Measurements from ENCODE around the gene FNBP1. TPM values are rescaled to one million over a fixed set of nuclear protein-coding genes. Genes with fewer than 3 reads are reported as not detected.

FNBP1 gene
- total RNA-seq, 1 donor from 2014 or later, result 22.6 TPM

DNA sequence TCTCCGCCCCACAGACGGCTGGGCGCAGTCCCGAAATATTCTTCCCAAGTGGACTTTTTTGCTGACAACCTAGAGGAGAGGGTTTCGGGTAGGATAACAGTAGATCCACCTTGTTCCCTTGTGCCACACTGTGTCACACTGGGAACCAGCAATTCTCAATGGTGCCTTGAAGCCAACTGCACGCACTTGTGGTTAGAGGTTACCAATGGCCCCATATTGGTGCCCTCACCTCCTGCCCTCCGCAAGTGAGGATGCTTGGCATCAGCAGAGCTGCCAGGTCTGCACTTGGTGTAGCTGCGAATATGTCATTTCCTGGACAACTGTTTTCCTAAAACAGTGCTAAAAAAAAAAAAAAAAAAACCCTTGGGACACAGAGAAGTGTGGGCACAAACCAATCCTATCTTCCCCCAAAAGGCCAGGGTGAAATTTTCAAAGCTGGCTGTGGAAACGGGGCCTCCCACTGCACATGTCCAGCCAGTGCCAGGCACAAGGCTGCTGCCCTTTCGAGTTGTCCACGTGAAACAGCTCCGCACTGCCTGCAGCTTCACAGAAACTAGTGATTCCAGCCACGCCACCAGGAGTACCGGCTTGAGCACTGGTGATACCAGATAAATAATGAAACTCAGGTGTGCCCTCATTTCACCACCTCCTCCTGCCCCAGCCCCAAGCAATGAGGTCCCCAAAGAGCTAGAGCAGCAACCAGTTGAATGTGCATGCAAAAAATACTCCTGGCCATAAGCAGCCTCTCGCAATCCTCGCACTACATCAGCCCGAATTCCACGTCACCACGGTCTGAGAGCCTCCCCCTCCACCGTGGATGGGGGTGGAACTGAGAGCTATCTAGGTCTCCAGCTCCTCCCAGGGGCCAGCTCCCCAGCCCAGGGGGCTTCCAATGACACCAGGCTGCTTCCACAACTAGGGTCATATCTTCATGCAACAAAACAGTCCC is 156.5 kb downstream of the FNBP1 start:
- intact Hi-C loops (cut with DNase I), result loop anchor here (5.0 kb wide), 2 partner anchors 76 to 351 kb away; no protein-coding TSS in a partner anchor
- DNase-seq (ENCODE audit: low spot score), result no peak

DNA sequence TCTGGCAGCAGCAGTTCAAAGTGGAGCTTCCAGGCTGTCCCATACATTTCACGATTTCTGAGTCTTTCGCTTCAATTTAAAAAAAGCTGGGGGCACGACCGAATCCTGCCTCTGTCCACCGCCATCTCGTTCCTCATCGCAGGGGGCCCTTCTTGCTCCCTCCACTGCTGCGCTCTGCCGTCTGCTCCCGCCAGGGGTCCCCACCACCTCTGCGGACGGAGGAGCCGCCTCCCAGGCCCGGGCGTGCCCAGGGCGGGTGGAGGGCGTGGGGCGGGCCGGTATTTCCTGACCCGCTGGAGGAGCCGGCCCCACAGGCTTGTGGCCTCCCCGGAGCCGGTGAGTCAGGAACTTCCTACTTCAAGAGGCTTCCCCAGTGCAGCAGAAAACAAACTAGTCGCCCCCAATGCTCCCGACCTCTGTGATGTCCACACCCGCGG is 157.3 kb downstream of the FNBP1 start:
- DNase-seq (ENCODE audit: low spot score), result peak; percentile 97
- intact Hi-C loops (cut with DNase I), result loop anchor here (2.0 to 5.0 kb wide), 4 partner anchors 77 to 352 kb away; partner anchors contain the start of gene FNBP1

DNA sequence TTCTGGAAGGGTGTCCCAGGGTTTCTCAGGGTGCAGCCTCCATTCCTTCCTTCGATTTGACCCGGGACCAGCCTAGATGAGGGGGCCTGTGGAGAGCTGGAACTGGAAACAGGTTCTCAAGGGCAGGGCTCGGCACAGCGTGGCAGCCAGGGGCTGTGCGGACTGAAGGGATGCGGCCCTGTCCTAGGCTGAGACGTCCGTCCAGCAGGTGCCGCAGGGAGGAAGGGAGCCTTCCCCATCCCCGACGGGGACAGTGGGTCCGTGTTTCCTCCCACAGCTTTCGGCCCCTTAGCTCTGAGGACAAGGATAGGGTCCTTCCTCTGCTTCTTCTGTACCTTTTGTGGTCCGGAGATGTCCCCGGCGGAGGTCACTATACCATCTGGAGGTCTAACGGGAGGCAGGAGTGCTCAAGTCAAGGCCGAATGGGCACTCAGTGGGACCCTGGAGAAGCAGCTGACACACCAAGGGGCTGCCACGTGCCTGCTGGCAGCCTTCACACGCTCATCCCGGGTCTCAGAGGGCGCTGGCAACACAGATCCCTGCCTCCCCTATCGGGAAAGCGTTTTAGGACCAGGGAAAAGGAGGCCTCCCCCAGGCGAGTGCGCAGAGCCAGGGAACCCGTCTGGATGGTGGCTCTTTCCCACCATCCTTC is 157.8 kb downstream of the FNBP1 start:
- no peak for DNase-seq (ENCODE audit: low spot score)
- intact Hi-C loops (cut with DNase I), result loop anchor here (2.0 to 5.0 kb wide), 4 partner anchors 77 to 352 kb away; partner anchors contain the start of gene FNBP1

DNA sequence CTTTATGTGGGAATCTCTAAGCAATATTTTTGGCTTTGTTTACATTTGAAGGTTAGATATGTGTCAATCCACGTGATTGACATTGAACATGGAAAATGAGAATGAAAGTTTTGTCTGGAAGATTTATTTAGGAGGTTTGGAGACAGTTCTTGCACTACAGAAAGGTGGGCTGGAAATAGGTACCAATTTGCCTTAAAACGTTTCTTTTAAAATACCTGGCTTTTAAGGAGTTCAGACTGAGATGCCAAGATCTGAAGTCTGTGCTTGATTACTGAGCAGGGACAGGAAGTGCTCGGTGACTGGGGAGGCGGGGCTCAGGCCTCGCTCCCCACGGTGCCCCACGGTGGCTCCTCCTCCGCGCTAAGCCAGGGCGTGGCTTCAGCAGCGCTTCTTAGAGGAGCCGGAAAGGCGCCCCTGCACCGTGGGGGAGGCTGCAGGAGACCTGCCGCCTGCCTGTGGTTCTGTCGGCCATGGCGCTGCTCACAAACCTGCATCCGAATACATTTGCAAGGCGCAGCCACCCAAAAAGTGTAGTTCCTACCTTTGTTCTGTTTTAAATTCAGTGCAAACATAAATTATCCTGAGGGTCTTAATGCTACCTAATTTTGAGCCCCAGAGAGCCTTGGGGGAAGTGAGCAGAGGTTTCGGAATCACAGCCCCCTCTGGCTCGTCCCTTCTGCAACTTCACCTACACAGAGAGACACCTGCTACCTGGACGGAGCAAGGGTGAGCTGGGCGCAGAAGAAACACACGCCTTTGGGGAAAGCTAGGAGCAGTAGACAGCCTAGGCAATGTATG is 158.6 kb downstream of the FNBP1 start:
- intact Hi-C loops (cut with DNase I), result loop anchor here (2.0 to 5.0 kb wide), 4 partner anchors 78 to 353 kb away; partner anchors contain the start of gene FNBP1
- DNase-seq (ENCODE audit: low spot score), result peak; percentile 95

DNA sequence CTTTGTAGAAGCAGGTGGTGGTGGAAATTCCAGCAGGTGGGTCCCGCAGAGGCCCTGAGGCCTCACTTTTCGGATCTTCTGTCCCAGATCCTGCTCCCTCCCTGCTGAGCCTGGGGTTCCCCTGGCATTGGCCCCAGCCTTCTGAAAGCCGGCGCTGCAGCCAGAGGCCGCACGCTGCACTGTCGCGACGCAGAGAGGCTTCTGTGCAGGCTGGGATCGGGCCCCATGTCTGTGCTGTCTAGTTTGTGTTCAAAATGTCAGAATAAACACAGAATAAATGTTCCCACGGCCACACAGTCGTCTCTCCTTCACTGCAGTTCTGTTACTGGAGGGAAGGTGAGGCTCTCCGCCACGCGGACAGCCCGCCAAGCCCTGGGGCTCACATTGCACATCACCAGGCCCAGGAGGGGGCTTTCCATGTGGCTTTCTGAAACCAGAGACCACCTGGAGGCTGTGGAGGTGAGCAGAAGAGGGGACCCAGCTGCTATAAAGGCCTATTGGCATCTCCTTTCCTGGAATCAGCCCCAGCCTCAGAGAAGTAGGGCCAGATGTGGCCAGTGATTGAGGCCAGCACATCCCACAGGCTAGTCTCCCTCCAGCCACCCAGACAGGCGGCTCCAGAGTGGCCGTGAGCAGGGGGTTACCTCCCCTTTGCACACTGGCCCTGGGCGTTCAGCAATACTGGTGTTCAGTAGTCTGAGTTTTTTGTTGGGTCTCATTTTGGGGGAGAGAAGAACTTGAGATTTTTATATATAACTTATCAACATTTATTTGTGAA is 161.3 kb downstream of the FNBP1 start:
- DNase-seq (ENCODE audit: low spot score), result no peak
- intact Hi-C loops (cut with DNase I), result no loop called here

DNA sequence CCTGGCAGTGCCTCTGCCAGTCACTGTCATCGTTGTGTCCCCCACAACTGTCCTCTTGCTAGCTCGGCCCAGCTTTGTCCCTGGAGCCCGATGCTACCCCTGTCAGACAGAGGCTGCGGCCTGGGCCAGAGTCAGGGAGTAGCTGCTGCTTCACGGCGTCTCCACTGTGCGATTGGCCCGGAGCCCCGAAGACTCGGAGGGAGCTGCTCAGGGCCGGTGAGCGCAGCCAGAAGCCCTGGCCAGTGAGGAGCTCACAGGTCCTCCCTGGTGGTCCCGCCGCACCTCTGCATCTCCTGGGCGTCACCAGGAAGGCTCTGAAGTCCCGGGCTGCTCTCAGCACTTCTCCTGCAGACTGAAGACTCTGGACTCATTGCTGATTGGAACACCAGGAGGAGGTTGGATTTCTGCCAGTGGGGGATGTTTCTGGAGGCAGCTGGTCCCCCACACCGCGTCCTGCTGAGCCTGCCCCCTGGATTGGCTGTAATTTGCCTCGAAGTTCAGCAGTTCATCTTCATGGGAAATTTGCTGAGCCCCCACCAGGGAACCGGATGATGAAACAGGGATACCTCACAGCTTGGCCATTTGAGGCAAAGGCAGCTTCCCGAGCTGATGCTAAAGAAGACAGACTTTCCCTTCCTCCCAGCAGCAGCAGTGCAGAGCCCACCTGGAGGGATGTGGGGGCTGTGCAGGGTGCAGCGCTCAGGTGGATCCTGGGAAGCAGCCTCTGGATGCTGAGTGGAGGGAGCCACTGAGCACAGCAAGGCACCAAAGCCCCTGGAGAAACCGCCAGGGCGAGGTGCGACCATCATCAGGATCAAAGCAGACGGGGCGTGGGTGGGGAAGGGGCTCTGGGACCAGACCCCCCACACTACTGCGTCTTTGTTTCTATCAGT is 162.1 kb downstream of the FNBP1 start:
- no peak for DNase-seq (ENCODE audit: low spot score)
- intact Hi-C loops (cut with DNase I), result no loop called here

DNA sequence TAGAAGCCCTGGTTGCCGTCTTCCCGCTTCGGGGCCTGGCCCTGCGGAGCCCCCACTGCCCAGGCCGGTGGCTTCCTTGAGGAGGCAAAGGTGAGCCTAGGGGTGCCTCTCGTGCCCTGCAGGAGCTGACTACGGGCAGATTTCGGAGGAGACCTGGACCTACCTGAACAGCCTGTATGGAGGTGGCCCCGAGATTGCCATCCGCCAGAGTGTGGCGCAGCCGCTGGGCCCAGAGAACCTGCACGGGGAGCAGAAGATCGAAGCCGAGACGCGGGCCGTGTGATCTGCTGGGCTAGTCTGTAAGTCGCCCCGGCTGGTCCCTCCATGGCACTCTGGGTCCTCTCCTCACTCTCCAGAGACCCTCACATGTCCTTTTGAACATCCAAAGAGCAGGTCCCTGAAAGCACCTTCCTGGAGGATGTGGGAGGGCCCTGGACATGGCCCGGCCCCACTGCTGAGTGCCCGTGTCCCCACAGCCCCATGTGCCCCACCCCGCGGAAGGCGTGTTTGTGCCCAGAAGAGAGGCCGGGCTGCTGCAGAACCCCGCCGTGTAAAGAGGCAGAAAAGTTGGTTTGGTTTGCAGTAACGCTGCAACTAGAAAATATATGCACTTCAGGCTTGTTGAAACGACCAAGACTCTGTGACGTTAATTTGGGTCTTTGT is 162.9 kb downstream of the FNBP1 start:
- no peak for DNase-seq (ENCODE audit: low spot score)
- intact Hi-C loops (cut with DNase I), result no loop called here

DNA sequence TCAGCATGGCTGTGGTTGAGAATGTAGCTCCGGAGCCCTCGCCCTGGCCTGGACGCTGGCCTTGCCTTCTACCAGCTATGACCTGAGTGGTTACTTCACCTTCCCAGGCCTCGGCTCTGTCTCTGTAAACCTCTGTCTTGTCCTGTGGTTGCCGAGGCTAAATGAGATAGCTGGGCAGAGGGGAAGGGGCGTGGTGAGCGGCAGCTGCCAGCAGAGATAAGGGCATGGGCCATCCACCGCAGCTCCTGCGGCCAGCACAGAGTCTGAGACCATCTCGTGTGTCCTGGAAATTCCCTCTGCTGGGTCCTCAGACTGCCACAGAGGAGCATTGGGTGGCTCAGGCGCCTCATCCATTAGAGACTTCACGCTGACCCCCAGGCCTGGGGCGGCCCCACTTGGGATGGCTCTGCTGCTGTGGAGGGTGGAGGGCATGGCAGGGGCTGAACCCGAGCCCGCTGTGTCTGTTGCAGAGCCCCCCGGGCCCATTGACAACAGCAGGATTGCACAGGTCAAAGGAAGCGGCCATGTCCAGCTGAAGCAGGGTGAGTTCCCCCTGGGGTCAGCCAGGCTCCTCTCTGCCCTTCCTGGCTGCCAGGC is 163.8 kb downstream of the FNBP1 start:
- no peak for DNase-seq (ENCODE audit: low spot score)
- intact Hi-C loops (cut with DNase I), result no loop called here

DNA sequence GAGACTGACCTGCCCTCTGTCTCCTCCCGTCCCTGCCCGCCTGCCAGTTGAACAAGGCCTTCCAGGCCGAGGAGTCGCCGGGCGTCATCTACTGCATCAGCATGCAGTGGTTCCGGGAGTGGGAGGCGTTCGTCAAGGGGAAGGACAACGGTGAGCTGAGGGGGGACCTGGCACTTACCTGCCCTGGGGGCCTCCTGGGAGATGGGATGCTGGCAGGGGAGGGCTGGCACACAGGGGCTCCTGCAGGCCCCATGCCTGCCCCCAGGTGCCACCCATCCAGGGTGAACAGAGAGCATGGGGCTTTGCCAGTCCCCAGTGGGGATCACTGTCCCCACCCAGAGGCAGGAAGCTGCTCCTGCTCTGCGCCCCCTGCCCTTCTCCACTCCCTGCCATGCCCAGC is 164.7 kb downstream of the FNBP1 start:
- intact Hi-C loops (cut with DNase I), result no loop called here
- DNase-seq (ENCODE audit: low spot score), result no peak

DNA sequence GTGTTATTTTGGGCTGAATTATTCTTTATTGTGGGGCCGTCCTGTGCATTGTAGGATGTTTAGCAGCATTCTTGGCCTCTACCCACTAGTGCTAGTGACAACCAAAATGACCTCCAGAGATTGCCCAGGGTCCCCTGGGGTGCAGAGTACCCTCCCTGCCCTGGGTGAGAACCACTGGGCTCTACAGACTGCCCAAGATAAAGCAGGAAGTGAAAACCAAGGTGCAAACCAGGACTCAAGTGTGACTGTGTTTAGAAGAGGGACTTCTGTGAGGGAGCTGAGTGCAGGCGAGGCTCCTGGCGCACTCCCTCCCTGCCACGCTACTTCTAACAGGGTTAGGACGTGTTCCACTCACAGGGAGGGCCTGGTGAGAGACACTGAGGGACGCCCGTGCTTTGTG is 166.2 kb downstream of the FNBP1 start:
- intact Hi-C loops (cut with DNase I), result no loop called here
- no peak for DNase-seq (ENCODE audit: low spot score)

DNA sequence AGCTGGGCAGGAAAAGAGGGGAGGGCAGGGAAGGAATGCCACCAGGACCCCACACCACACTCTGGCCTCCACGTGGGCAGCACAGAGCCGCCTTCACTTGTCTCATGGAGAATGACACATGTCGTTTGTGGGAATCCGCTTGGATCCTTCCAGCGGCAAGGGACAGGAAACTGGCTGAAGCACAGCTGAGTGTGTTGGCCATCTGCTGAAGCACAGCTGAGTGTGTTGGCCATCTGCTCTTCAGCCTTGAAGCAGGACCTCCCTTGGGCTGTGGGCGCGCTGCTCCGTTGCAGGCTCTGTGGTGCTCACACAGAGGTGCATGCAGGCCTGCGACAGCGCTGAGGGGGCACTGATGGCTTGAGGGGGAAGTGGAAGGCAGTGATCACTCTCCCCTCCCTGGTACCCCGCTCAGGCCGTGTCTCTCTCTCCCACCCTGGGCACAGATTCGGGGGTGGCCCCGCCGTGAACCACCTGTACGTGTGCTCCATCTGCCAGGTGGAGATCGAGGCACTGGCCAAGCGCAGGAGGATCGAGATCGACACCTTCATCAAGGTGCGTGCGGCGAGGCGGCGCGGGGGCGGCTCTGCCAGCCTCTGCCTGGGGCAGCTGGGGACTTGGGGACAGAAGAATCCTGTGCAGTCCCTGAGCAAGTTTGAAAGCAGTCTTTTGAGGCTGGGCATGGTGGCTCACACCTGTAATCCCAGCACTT is 167.1 kb downstream of the FNBP1 start:
- DNase-seq (ENCODE audit: low spot score), result no peak
- intact Hi-C loops (cut with DNase I), result no loop called here

DNA sequence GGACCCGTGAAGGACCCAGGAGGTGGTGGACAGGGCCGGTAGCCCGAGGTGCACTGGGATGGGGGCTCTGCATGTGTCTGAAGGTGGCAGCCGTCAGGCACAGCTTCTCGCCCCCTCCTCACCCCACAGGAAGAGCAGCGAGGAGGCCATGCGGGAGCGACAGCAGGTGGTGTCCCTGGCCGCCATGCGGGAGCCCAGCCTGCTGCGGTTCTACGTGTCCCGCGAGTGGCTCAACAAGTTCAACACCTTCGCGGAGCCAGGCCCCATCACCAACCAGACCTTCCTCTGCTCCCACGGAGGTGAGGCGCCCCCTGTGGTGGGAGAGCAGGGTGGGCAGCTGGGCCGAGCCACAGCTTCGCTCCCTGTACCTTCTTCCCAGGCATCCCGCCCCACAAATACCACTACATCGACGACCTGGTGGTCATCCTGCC is 167.8 kb downstream of the FNBP1 start:
- intact Hi-C loops (cut with DNase I), result no loop called here
- no peak for DNase-seq (ENCODE audit: low spot score)

DNA sequence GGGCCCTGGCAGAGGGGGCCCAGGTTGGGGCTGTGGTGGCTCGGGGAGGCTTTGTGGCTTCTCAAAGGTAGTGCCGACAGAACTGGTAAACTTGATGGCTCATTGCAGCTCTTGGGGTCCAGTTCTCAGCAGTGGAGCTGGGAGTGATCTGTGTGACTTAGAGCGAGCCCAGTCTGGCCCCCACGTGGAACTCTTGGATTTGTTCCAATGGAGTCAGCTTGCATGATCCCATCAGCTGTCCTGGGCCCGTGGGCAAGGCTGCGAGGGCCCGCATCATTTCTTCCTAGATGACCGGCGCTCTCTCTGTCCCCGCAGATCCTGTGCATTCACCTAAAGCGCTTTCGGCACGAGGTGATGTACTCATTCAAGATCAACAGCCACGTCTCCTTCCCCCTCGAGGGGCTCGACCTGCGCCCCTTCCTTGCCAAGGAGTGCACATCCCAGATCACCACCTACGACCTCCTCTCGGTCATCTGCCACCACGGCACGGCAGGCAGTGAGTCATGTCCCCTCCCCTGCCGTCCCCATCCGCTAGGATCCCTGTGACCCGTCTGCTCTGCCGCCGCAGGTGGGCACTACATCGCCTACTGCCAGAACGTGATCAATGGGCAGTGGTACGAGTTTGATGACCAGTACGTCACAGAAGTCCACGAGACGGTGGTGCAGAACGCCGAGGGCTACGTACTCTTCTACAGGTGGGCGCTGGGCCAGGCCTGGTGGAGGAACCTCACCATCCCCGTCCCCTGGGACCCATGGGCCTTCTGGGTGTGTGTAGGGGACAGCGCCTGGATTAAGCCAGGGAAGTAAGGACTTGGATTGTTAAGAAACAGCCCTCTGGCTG is 168.5 kb downstream of the FNBP1 start:
- intact Hi-C loops (cut with DNase I), result no loop called here
- no peak for DNase-seq (ENCODE audit: low spot score)

DNA sequence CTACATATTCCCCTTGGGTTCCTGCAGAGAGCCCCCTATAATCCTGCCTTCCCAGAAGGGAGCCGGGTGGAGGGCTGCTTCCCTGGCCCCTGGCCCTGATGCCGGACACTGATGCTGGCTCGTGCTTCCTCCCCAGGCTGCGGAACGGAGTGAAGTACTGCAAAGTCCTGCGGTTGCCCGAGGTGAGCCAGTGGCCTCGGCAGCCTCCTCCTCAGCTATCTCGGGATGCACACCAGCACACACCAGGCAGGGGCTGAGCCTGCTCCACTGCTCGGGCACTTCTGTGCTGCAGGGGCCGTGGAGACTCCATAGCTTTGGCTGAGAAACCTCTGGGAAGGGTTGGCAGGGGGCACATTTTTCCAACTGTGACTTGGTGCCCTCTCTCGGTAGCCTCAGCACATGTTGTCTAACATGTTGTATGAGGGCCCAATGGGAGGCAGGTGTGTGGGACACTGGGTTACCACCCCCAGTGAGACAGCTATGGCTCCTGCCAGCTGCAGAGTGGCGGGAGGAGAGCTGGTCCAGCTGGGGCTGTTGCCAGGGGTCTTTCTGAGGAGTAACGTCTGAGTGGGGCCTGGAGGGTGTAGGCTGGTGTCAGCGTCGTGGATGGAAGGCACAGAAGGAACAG is 169.3 kb downstream of the FNBP1 start:
- no peak for DNase-seq (ENCODE audit: low spot score)
- intact Hi-C loops (cut with DNase I), result no loop called here

DNA sequence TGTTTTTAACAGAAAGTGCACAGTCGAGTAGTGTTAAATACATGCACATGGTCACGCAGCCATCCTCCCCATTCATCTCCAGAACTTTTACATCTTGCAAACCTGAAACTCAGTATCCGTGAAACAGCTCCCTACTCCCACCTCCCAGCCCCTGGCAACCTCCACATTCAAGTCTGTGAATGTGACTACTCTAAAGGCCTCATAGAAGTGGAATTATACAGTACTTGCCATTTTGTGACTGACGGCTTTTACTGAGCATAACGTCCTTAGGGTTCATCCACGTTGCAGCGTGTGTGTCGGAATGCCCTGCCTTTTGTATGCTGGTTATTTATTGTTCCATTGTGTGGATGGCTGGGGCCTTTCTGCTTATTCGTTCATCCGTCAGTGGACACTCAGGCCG is 171.9 kb downstream of the FNBP1 start:
- intact Hi-C loops (cut with DNase I), result no loop called here
- no peak for DNase-seq (ENCODE audit: low spot score)
